NCI-H82 treated with DMSO at 0.1 percent for 48 hours (cell line): ENCODE results near the gene GH1.

Experiments used
- DNase-seq: peaks from one replicate; lab custom pipeline; 2025; ENCODE audit not compliant: unreplicated experiment; lab: John Stamatoyannopoulos, UW

The GH1 gene

GRCh38 chr17:63944736-63945499, 26.3 kb upstream of the GH1 start:
- no peak for DNase-seq

- no peak for DNase-seq
These were observed 25.1 kb upstream of the GH1 start for GRCh38 chr17:63943745-63944144.

GRCh38 chr17:63942309-63942985, 23.8 kb upstream of the GH1 start:
- DNase-seq: no peak

- no peak for DNase-seq
These were observed 23.1 kb upstream of the GH1 start for GRCh38 chr17:63941751-63942150.

GRCh38 chr17:63941162-63941561, 22.5 kb upstream of the GH1 start:
- DNase-seq: no peak

- no peak for DNase-seq
These were observed 21.9 kb upstream of the GH1 start for GRCh38 chr17:63940584-63940983.

GRCh38 chr17:63939884-63940283, 21.2 kb upstream of the GH1 start:
- DNase-seq: no peak

- no peak for DNase-seq
These were observed 20.8 kb upstream of the GH1 start for GRCh38 chr17:63939401-63939800.

- no peak for DNase-seq
These were observed 19.3 kb upstream of the GH1 start for GRCh38 chr17:63937920-63938319.

GRCh38 chr17:63937319-63937718, 18.7 kb upstream of the GH1 start:
- no peak for DNase-seq

GRCh38 chr17:63934183-63935112, 15.8 kb upstream of the GH1 start:
- DNase-seq: no peak

GRCh38 chr17:63933598-63933997, 15.0 kb upstream of the GH1 start:
- no peak for DNase-seq

GRCh38 chr17:63932721-63933120, 14.1 kb upstream of the GH1 start:
- no peak for DNase-seq

- no peak for DNase-seq
These were observed 13.4 kb upstream of the GH1 start, which contains the start of gene CD79B for GRCh38 chr17:63931981-63932561. Gene CD79B, minus strand, starts transcription at chr17:63932331. Its CDS starts 70 bp downstream, at chr17:63932261.

GRCh38 chr17:63930951-63931575, 12.4 kb upstream of the GH1 start:
- no peak for DNase-seq

GRCh38 chr17:63929860-63930766, 11.5 kb upstream of the GH1 start:
- no peak for DNase-seq

GRCh38 chr17:63928966-63929695, 10.5 kb upstream of the GH1 start:
- DNase-seq: no peak

GRCh38 chr17:63928172-63928666, 9.6 kb upstream of the GH1 start:
- DNase-seq: no peak
